Endothelial cell of umbilical vein (primary cell): ENCODE data around the gene TMEM127. TPM values are rescaled to one million over a fixed set of nuclear protein-coding genes. Genes with fewer than 3 reads are reported as not detected.
A peak's percentile ranks its signal among the peaks of the same experiment; 100 is the strongest.

Experiments
- BruUV-seq: library from RNA; stranded (reverse); fragments of 400-500 nt; replicated peaks from 2 replicates; lab custom pipeline; 2021; lab: Mats Ljungman, UMichigan
- CTCF ChIA-PET: fragments of 300-600, 350-600 bp; sonication (Branson Sonifier 250); formaldehyde crosslinking; loops from one replicate; lab custom pipeline; 2021; ENCODE audit warnings: antibody characterized with exemption, inconsistent platforms; lab: Charles Lee
- POLR2A ChIA-PET: fragments of 300-600, 350-600 bp; sonication (Branson Sonifier 250); formaldehyde crosslinking; loops from one replicate; lab custom pipeline; 2021; ENCODE audit warnings: antibody characterized with exemption, inconsistent platforms; lab: Charles Lee
- DNase-seq: peaks from one replicate; pipeline ENCODE4 v3.0.0-alpha.2; 2011; ENCODE audit warnings: low read depth, low spot score
- FAIRE-seq: peaks from 2 replicates; lab custom pipeline; 2011; peaks lifted over from hg19 to GRCh38; lab: Jason Lieb, UNC
- H2AFZ ChIP-seq: 2 replicates; pipeline ENCODE4 v1.6.0; 2012; ENCODE audit warnings: low read depth, low read length, control low read depth, inconsistent platforms
- H3K27ac ChIP-seq: 2 replicates; pipeline ENCODE4 v1.5.1; 2011; ENCODE audit warnings: low read depth, mild to moderate bottlenecking, control low read depth, low read length, moderate library complexity; ENCODE audit not compliant: insufficient read depth
- H3K27me3 ChIP-seq, 2 experiments: 2 replicates each; pipeline versions ENCODE4 v1.6.0 to v1.6.1; 2011; ENCODE audit warnings: low read length in 2 of 2, mixed read lengths in 1 of 2; ENCODE audit not compliant: control insufficient read depth in 2 of 2, insufficient read depth in 2 of 2
- H3K36me3 ChIP-seq, 2 experiments: 2 replicates in 1 of 2; 3 replicates in 1 of 2; pipeline ENCODE4 v1.5.1; 2011; ENCODE audit warnings: low read length in 2 of 2, mild to moderate bottlenecking in 1 of 2, moderate library complexity in 1 of 2; ENCODE audit not compliant: control insufficient read depth in 2 of 2, insufficient read depth in 2 of 2; ENCODE audit errors: extremely low read depth in 1 of 2
- H3K4me1 ChIP-seq: 3 replicates; pipeline ENCODE4 v1.5.1; 2011; ENCODE audit warnings: mild to moderate bottlenecking, low read length; ENCODE audit not compliant: control insufficient read depth, insufficient read depth; ENCODE audit errors: extremely low read depth
- H3K4me2 ChIP-seq: 2 replicates; pipeline ENCODE4 v1.6.1; 2011; ENCODE audit warnings: low read length, control low read depth, mixed read lengths; ENCODE audit not compliant: insufficient read depth
- H3K4me3 ChIP-seq, 3 experiments: fragments of 200-600 bp in 1 of 3; sonication (generic), shearing (Covaris generic) in 1 of 3; replicated peaks in 1 of 3; 2 replicates each; pipeline ENCODE4 v1.5.1; 2011 to 2016; ENCODE audit warnings: control low read depth in 3 of 3, low read length in 3 of 3, mild to moderate bottlenecking in 2 of 3, inconsistent platforms in 1 of 3, low read depth in 1 of 3, moderate library complexity in 1 of 3; ENCODE audit not compliant: insufficient read depth in 1 of 3
- H3K79me2 ChIP-seq: 2 replicates; pipeline ENCODE4 v1.6.0; 2012; ENCODE audit warnings: low read length, inconsistent platforms; ENCODE audit not compliant: control insufficient read depth, insufficient read depth
- H3K9ac ChIP-seq: replicated peaks from 2 replicates; pipeline ENCODE3; 2011; ENCODE audit warnings: low read length, control low read depth; ENCODE audit not compliant: insufficient read depth; ENCODE audit errors: extremely low read depth
- H3K9me1 ChIP-seq: replicated peaks from 3 replicates; pipeline ENCODE4 v1.6.0; 2011; ENCODE audit warnings: mild to moderate bottlenecking, low read length; ENCODE audit not compliant: control insufficient read depth, insufficient read depth; ENCODE audit errors: extremely low read depth
- H3K9me3 ChIP-seq: replicated peaks from 2 replicates; pipeline ENCODE4 v1.5.1; 2012; ENCODE audit warnings: low read length, inconsistent platforms; ENCODE audit not compliant: control insufficient read depth, insufficient read depth
- H4K20me1 ChIP-seq: replicated peaks from 2 replicates; pipeline ENCODE3; 2011; ENCODE audit warnings: mild to moderate bottlenecking, low read length; ENCODE audit not compliant: control insufficient read depth, insufficient read depth; ENCODE audit errors: extremely low read depth
- CTCF ChIP-seq, 2 donors: IDR thresholded peaks; 1 replicate in 1 of 2; 2 replicates in 1 of 2; pipeline ENCODE4 v1.5.1; 2011; ENCODE audit warnings: low read length in 2 of 2, mild to moderate bottlenecking in 2 of 2, moderate library complexity in 2 of 2, control low read depth in 1 of 2, inconsistent platforms in 1 of 2, low read depth in 1 of 2; ENCODE audit not compliant: insufficient read depth in 1 of 2; ENCODE audit errors: extremely low read depth in 1 of 2
- EZH2 ChIP-seq: IDR thresholded peaks from 2 replicates; pipeline ENCODE4 v1.6.1; 2012; ENCODE audit warnings: borderline replicate concordance, low read depth, mild to moderate bottlenecking, moderate library complexity, low read length, inconsistent platforms; ENCODE audit not compliant: severe bottlenecking
- FOS ChIP-seq: IDR thresholded peaks from 2 replicates; pipeline ENCODE4 v1.6.1; 2011; ENCODE audit warnings: mild to moderate bottlenecking, low read length, moderate library complexity, borderline replicate concordance; ENCODE audit not compliant: insufficient read depth
- GATA2 ChIP-seq: IDR thresholded peaks from 2 replicates; pipeline ENCODE4 v1.7.0; 2011; ENCODE audit warnings: low read depth, mild to moderate bottlenecking, moderate library complexity, mixed read lengths, low read length; ENCODE audit not compliant: insufficient read length, insufficient read depth
- JUN ChIP-seq: IDR thresholded peaks from 2 replicates; pipeline ENCODE4 v1.6.1; 2011; ENCODE audit warnings: borderline replicate concordance, low read depth; ENCODE audit not compliant: insufficient read length, insufficient read depth
- MAX ChIP-seq: IDR thresholded peaks from 2 replicates; pipeline ENCODE4 v1.6.1; 2011; ENCODE audit not compliant: insufficient read depth, insufficient read length
- MYC ChIP-seq: IDR thresholded peaks from one replicate; pipeline ENCODE4 v1.6.1; 2011; ENCODE audit warnings: mild to moderate bottlenecking, low read depth, low read length
- POLR2A ChIP-seq: IDR thresholded peaks from 2 replicates; pipeline ENCODE4 v1.6.1; 2012; ENCODE audit warnings: low read depth, mild to moderate bottlenecking, control low read depth, low read length
- POLR2AphosphoS5 ChIP-seq: IDR thresholded peaks from 2 replicates; pipeline ENCODE4 v1.6.1; 2012; ENCODE audit warnings: low read depth, mild to moderate bottlenecking, control low read depth, low read length, moderate library complexity; ENCODE audit not compliant: insufficient read depth
- dilution Hi-C: fragments of 300-500 bp; cut with MboI; formaldehyde crosslinking; loops from one replicate; pipeline ENCODE4 v1.15.0; 2019; ENCODE audit warnings: low sequenced_read_pairs; ENCODE audit not compliant: extremely low pct_ligation_motif_present
- intact Hi-C: fragments of 100-400 bp; cut with micrococcal nuclease; formaldehyde crosslinking; loops from one replicate; pipeline ENCODE4 v1.10.0; 2022
- polyA plus RNA-seq, 4 experiments: library from polyadenylated mRNA; depleted of rRNA in 3 of 4; stranded (reverse) in 3 of 4; unstranded in 1 of 4; fragments of >200 nt; gene quantifications; 2 replicates each; pipeline versions ENCODE4 v1.2.1 to v1.2.3, GENCODE V29; 2011 to 2012; ENCODE audit warnings: missing spikeins in 1 of 4
- total RNA-seq: library from RNA; stranded (reverse); gene quantifications from 2 replicates; pipeline ENCODE4 v1.2.3, GENCODE V29; 2021

The TMEM127 gene
- total and polyA plus RNA-seq, 2 donors (not counting 3 experiments of a cell fraction or from before 2014, with no cell fraction given) = 48.4 to 75.7 TPM

GRCh38 chr2:96306370-96306769 is 40.6 kb upstream of the TMEM127 start:
- peaks cover 20% of the 10 kb centered on the region for H3K79me2 ChIP-seq
- H3K4me3 ChIP-seq = peak overlapping the region in 1 of 3 experiments; percentile 81
- dilution Hi-C loops = no loop called here
- ChIA-PET CTCF (no interaction called here), POLR2A (no interaction called here)
- peak overlapping the region; percentile 86 for H3K4me2 ChIP-seq
- H3K9me3 ChIP-seq = no peaks in the 10 kb centered on the region
- no peaks in the 10 kb centered on the region for H3K9me1 ChIP-seq
- H3K27ac ChIP-seq = no peak overlapping the region
- H3K36me3 ChIP-seq = peaks cover 10 to 15% of the 10 kb centered on the region in 2 experiments
- no peaks in the 10 kb centered on the region for H4K20me1 ChIP-seq
- FAIRE-seq (no peak), DNase-seq (no peak)
- no peaks in the 10 kb centered on the region for H3K27me3 ChIP-seq
- TF ChIP-seq MAX (no peak), POLR2A (no peak), CTCF (IDR thresholded peaks at IDR 0.05; ENCODE audit: extremely low read depth in 1 of 2, insufficient read depth in 1 of 2, low read depth in 1 of 2, low read length in 2 of 2) (no peak)
- H3K4me1 ChIP-seq = peaks cover 11% of the 10 kb centered on the region
- no peak overlapping the region for H3K9ac ChIP-seq
- BruUV-seq = no TSS peak
- intact Hi-C loops = loop anchor here (5.0 kb wide), 1 partner anchor 39 kb away; the partner anchor contains the start of genes CIAO1 and TMEM127
- H2AFZ ChIP-seq = peak overlapping the region; percentile 61

- Histone ChIP-seq H3K4me2 (peak overlapping the region; percentile 86), H3K79me2 (peaks cover 20% of the 10 kb centered on the region), H3K9me3 (no peaks in the 10 kb centered on the region), H3K4me3 (peak overlapping the region; percentile 60 to 81 (median 78)), H3K9me1 (no peaks in the 10 kb centered on the region), H2AFZ (peak overlapping the region; percentile 61), H3K36me3 (peaks cover 13 to 19% of the 10 kb centered on the region in 2 experiments), H3K27me3 (no peaks in the 10 kb centered on the region), H3K9ac (peak overlapping the region; percentile 72), H4K20me1 (no peaks in the 10 kb centered on the region), H3K4me1 (peaks cover 11% of the 10 kb centered on the region), H3K27ac (peak overlapping the region; percentile 63)
- no peak for DNase-seq
- dilution Hi-C loops = no loop called here
- BruUV-seq = TSS peak; percentile 93
- ChIA-PET POLR2A (no interaction called here), CTCF (interaction anchor here (1.5 kb wide), 1 partner anchor 12 kb away, joined by 5 read pairs; no protein-coding TSS in a partner anchor)
- FAIRE-seq = no peak
- intact Hi-C loops = loop anchor here (1.0 to 5.0 kb wide), 4 partner anchors 15 to 203 kb away; partner anchors contain the start of genes CIAO1, NCAPH and TMEM127
- TF ChIP-seq MYC = no peak
- no peak for TF ChIP-seq EZH2
- no peak for TF ChIP-seq MAX
- TF ChIP-seq POLR2AphosphoS5 = no peak
- TF ChIP-seq FOS = no peak
- no peak for TF ChIP-seq JUN
- TF ChIP-seq POLR2A = no peak
- TF ChIP-seq CTCF (IDR thresholded peaks at IDR 0.05; ENCODE audit: extremely low read depth in 1 of 2, insufficient read depth in 1 of 2, low read depth in 1 of 2, low read length in 2 of 2) = no peak
- no peak for TF ChIP-seq GATA2
Measured at GRCh38 chr2:96305979-96306308, 40.1 kb upstream of the TMEM127 start.
